Loucy (cell line): Measurements from ENCODE around the gene KLHDC8B.

Source experiments
- H2AFZ ChIP-seq: fragments of 200-600 bp; sonication (generic); 2 replicates; pipeline ENCODE4 v1.6.0; 2016; ENCODE audit warnings: antibody characterized with exemption, mild to moderate bottlenecking, low read length, moderate library complexity
- H3F3A ChIP-seq: fragments of 200-600 bp; 2 replicates; pipeline ENCODE4 v1.6.0; 2016; ENCODE audit warnings: antibody characterized with exemption, low read depth, mild to moderate bottlenecking
- H3K27me3 ChIP-seq: fragments of 200-600 bp; sonication (generic); 2 replicates; pipeline ENCODE4 v1.6.1; 2014; ENCODE audit warnings: low read length, mild to moderate bottlenecking; ENCODE audit not compliant: insufficient read depth, poor library complexity, severe bottlenecking
- H3K36me3 ChIP-seq: fragments of 200-600 bp; sonication (generic); 2 replicates; pipeline ENCODE4 v1.6.1; 2016; ENCODE audit warnings: low read length; ENCODE audit not compliant: insufficient read depth
- H3K4me1 ChIP-seq: fragments of 200-600 bp; sonication (generic); 2 replicates; pipeline ENCODE4 v1.5.1; 2014; ENCODE audit warnings: low read length, mild to moderate bottlenecking; ENCODE audit not compliant: insufficient read depth, poor library complexity, severe bottlenecking
- H3K4me2 ChIP-seq: fragments of 200-600 bp; sonication (generic); 2 replicates; pipeline ENCODE4 v1.6.0; 2014; ENCODE audit warnings: antibody characterized with exemption, low read length, low read depth, mild to moderate bottlenecking; ENCODE audit not compliant: poor library complexity, severe bottlenecking
- H3K4me3 ChIP-seq: fragments of 200-600 bp; sonication (generic); 2 replicates; pipeline ENCODE4 v1.5.1; 2014; ENCODE audit warnings: low read length, mild to moderate bottlenecking, mixed read lengths; ENCODE audit not compliant: poor library complexity, severe bottlenecking
- H3K79me2 ChIP-seq: fragments of 200-600 bp; sonication (generic); 2 replicates; pipeline ENCODE4 v1.6.1; 2014; ENCODE audit warnings: low read length; ENCODE audit not compliant: insufficient read depth
- H3K9ac ChIP-seq: fragments of 200-600 bp; sonication (generic); 2 replicates; pipeline ENCODE4 v1.6.0; 2014; ENCODE audit warnings: mild to moderate bottlenecking, low read depth, low read length, moderate library complexity; ENCODE audit not compliant: poor library complexity, severe bottlenecking
- H3K9me2 ChIP-seq: fragments of 200-600 bp; sonication (generic); replicated peaks from 2 replicates; pipeline ENCODE4 v1.6.1; 2016; ENCODE audit warnings: low read depth, low read length, mixed read lengths
- H3K9me3 ChIP-seq: fragments of 200-600 bp; sonication (generic); 2 replicates; pipeline ENCODE4 v1.6.1; 2014; ENCODE audit warnings: mild to moderate bottlenecking, antibody characterized with exemption, low read length, low read depth; ENCODE audit not compliant: insufficient read depth
- H4K20me1 ChIP-seq: fragments of 200-600 bp; sonication (generic); 2 replicates; pipeline ENCODE4 v1.6.0; 2014; ENCODE audit warnings: antibody characterized with exemption, low read length, mild to moderate bottlenecking; ENCODE audit not compliant: insufficient read depth, poor library complexity, severe bottlenecking
- CTCF ChIP-seq: fragments of 200-600 bp; sonication (generic); conservative IDR thresholded peaks from 2 replicates; pipeline ENCODE4 v1.5.1; 2014; ENCODE audit warnings: mild to moderate bottlenecking, antibody characterized with exemption, low read length
- EZH2phosphoT487 ChIP-seq: fragments of 200-600 bp; IDR thresholded peaks from 2 replicates; pipeline ENCODE4 v1.6.1; 2018; ENCODE audit warnings: antibody characterized with exemption, mild to moderate bottlenecking, moderate library complexity, borderline replicate concordance

KLHDC8B gene

GRCh38 chr3:49183873-49184272, 12.5 kb downstream of the KLHDC8B start:
- H3K79me2 ChIP-seq: no peaks in the 10 kb centered on the region
- H3K4me2 ChIP-seq: no peak overlapping the region
- H3K36me3 ChIP-seq: no peaks in the 10 kb centered on the region
- no peaks in the 10 kb centered on the region for H3K9me2 ChIP-seq
- H3K27me3 ChIP-seq: peaks cover 15% of the 10 kb centered on the region
- no peaks in the 10 kb centered on the region for H3F3A ChIP-seq
- no peaks in the 10 kb centered on the region for H3K4me1 ChIP-seq
- TF ChIP-seq CTCF (no peak), EZH2phosphoT487 (no peak)
- no peaks in the 10 kb centered on the region for H3K9me3 ChIP-seq
- no peak overlapping the region for H3K4me3 ChIP-seq
- no peak overlapping the region for H3K9ac ChIP-seq
- H2AFZ ChIP-seq: no peak overlapping the region
- no peaks in the 10 kb centered on the region for H4K20me1 ChIP-seq

DNA sequence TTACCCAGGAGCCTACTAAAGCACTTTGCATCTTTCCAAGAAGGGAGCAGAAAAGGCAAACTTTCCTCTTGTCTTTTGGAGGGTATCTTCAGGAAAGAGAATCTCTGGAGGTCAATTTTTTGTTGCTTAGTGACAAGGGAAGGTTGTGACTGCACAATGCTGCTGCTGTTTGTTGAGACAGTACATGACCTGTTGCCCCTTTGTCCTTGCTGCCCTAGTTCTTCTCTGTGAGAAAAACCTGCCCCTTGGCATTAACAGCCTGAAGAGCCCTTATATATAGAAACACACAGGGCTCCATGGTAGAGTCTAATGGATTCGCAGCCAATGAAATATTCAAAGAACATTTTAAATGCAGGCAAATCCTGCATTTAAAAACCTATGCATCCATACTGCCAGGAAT, 20.3 kb downstream of the KLHDC8B start:
- H3K79me2 ChIP-seq: no peaks in the 10 kb centered on the region
- H3F3A ChIP-seq: no peaks in the 10 kb centered on the region
- no peaks in the 10 kb centered on the region for H4K20me1 ChIP-seq
- no peaks in the 10 kb centered on the region for H3K9me2 ChIP-seq
- H3K4me2 ChIP-seq: no peak overlapping the region
- peaks cover 7% of the 10 kb centered on the region for H3K27me3 ChIP-seq
- H3K9me3 ChIP-seq: no peaks in the 10 kb centered on the region
- no peaks in the 10 kb centered on the region for H3K36me3 ChIP-seq
- no peaks in the 10 kb centered on the region for H3K4me1 ChIP-seq
- TF ChIP-seq EZH2phosphoT487 (no peak), CTCF (no peak)
- no peak overlapping the region for H2AFZ ChIP-seq
- H3K4me3 ChIP-seq: no peak overlapping the region
- H3K9ac ChIP-seq: no peak overlapping the region

DNA sequence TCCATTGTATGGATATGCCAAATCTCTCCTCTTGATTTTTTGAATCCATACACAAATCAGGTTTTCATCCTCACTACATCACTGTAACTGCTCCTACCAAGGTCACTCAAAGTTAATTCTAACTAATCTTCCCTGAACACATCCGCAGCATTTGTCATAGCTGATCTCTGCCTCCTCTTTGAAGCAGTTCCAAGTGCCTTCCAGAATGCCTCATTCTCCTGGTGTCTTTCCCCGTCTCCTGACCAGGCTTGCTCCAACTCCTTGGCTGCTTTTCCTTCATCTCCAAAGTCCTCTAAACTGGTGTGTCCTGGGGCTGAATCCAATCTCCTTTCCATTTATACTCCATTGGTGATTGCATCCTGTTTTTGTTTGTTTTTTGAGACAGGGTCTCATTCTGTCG, 26.8 kb downstream of the KLHDC8B start:
- Histone ChIP-seq H3K4me3 (no peak overlapping the region), H3K79me2 (no peaks in the 10 kb centered on the region), H4K20me1 (no peaks in the 10 kb centered on the region), H3K4me2 (no peak overlapping the region), H3K36me3 (no peaks in the 10 kb centered on the region), H3K9ac (no peak overlapping the region), H3F3A (no peaks in the 10 kb centered on the region), H3K27me3 (no peaks in the 10 kb centered on the region), H2AFZ (no peak overlapping the region), H3K9me2 (no peaks in the 10 kb centered on the region), H3K4me1 (no peaks in the 10 kb centered on the region), H3K9me3 (no peaks in the 10 kb centered on the region)
- TF ChIP-seq EZH2phosphoT487 (no peak), CTCF (no peak)
